Measurements from ENCODE around the gene TSHZ2. TPM values are rescaled to one million over a fixed set of nuclear protein-coding genes. Genes with fewer than 3 reads are reported as not detected.

Gene TSHZ2
- total RNA-seq, 3 donors from 2014 or later = 31.7 to 106 (median 59.6) TPM

DNA sequence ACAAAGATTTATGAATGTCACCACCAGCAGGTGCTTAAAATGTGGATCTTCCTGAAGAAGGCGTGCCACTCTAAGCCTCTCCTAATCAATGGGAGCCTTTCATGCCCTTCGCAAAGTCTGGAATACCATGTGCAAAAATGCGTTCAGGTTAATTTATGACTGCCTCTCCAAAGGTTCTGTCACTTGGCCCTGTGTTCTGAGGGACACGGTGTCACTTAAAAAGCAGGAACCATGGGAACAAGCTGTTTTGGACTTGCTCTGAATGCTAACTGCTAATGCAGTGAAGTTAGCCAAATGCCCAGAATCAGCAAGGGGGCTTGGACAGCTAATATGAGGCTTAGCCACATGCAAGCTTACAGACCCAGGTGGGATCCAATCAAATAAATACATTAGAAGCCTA, 250.3 kb downstream of the TSHZ2 start:
- H3K4me3 ChIP-seq = no peak overlapping the region
- no peaks in the 10 kb centered on the region for H3K36me3 ChIP-seq
- intact Hi-C loops (cut with DNase I; ENCODE audit: low total_unique reads) = no loop called here
- H3K4me1 ChIP-seq = no peaks in the 10 kb centered on the region
- H3K9me3 ChIP-seq = no peaks in the 10 kb centered on the region
- TF ChIP-seq, protein P1, sequence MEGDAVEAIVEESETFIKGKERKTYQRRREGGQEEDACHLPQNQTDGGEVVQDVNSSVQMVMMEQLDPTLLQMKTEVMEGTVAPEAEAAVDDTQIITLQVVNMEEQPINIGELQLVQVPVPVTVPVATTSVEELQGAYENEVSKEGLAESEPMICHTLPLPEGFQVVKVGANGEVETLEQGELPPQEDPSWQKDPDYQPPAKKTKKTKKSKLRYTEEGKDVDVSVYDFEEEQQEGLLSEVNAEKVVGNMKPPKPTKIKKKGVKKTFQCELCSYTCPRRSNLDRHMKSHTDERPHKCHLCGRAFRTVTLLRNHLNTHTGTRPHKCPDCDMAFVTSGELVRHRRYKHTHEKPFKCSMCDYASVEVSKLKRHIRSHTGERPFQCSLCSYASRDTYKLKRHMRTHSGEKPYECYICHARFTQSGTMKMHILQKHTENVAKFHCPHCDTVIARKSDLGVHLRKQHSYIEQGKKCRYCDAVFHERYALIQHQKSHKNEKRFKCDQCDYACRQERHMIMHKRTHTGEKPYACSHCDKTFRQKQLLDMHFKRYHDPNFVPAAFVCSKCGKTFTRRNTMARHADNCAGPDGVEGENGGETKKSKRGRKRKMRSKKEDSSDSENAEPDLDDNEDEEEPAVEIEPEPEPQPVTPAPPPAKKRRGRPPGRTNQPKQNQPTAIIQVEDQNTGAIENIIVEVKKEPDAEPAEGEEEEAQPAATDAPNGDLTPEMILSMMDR (IDR thresholded peaks at IDR 0.05) = no peak
- TF ChIP-seq POLR2AphosphoS5 (IDR thresholded peaks at IDR 0.05) (no peak), POLR2A (IDR thresholded peaks at IDR 0.05) (no peak)
- H3K27me3 ChIP-seq = no peaks in the 10 kb centered on the region
- DNase-seq (ENCODE audit: low spot score in 2 of 2) = no peak
- no peak overlapping the region for H3K27ac ChIP-seq

DNA sequence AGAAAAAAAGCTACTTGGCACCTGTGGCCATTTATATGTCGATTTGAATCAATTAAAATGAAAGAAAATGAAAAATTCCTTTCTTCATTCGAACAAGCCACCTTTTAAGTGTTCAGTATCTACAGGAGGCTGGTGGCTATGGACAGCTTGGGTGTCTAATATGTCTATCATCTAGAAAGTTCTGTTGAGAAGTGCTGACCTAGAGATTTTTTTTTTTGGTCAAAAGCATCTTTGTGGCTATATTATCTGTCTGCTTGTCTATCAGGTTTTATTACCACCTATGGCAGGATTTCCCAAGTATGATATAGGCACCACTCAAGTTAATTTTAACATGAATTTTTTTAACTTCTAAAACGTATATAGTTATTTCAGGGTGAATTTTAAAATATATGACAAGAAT, 250.8 kb downstream of the TSHZ2 start:
- Histone ChIP-seq H3K36me3 (no peaks in the 10 kb centered on the region), H3K27me3 (no peaks in the 10 kb centered on the region), H3K4me1 (no peaks in the 10 kb centered on the region), H3K27ac (no peak overlapping the region), H3K4me3 (no peak overlapping the region), H3K9me3 (no peaks in the 10 kb centered on the region)
- no peak for DNase-seq (ENCODE audit: low spot score in 2 of 2)
- TF ChIP-seq, protein P1 (IDR thresholded peaks at IDR 0.05) = no peak
- TF ChIP-seq POLR2A (IDR thresholded peaks at IDR 0.05) (no peak), POLR2AphosphoS5 (IDR thresholded peaks at IDR 0.05) (no peak)
- intact Hi-C loops (cut with DNase I; ENCODE audit: low total_unique reads) = no loop called here

DNA sequence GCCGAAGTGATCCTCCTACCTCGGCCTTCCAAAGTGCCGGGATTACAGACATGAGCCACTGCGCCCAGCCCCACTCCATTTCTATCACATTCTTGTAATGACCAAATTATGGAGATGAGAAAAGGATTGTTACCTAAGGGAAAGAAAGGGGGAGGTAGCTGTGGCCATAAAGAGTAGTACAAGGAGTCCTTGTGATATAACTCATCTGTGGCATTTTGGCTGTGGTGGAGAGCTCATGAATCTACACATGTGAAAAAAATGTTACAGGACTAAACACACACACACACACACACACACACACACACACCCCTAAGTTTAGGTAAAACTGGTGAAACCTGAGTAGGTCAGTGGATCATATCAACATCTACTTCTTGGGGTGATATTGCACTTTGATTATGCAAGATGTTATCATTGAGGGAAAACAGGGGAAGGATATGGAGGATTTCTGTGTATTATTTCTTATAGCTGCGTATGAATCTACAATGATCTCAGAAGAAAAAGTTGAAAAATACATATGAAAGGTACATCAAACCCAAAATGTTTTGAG, 251.5 kb downstream of the TSHZ2 start:
- no peak overlapping the region for H3K4me3 ChIP-seq
- intact Hi-C loops (cut with DNase I; ENCODE audit: low total_unique reads) = no loop called here
- no peak overlapping the region for H3K27ac ChIP-seq
- no peaks in the 10 kb centered on the region for H3K27me3 ChIP-seq
- TF ChIP-seq, protein P1 (IDR thresholded peaks at IDR 0.05) = no peak
- TF ChIP-seq POLR2A (IDR thresholded peaks at IDR 0.05) (no peak), POLR2AphosphoS5 (IDR thresholded peaks at IDR 0.05) (no peak)
- no peaks in the 10 kb centered on the region for H3K4me1 ChIP-seq
- no peaks in the 10 kb centered on the region for H3K9me3 ChIP-seq
- no peaks in the 10 kb centered on the region for H3K36me3 ChIP-seq
- DNase-seq (ENCODE audit: low spot score in 2 of 2) = no peak

DNA sequence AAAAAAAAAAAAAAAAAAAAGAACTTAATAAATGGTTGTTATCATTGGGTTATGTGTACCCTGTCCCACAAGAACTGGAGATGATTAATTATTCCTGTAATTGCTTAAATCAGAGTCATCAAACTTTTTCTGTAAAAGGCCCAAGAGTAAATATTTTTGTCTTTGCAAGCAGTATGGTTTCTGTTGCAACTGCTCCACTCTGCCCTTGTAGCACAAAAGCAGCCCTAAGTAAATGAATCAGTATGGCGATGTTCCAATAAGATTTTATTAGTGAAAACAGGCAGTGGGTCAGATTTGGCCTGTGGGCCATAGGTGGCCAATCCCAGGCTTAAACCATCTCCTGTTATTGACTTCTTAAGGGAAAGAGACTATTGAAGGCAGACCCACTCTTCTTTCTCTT, 252.7 kb downstream of the TSHZ2 start:
- Histone ChIP-seq H3K4me1 (no peaks in the 10 kb centered on the region), H3K4me3 (no peak overlapping the region), H3K27me3 (no peaks in the 10 kb centered on the region), H3K36me3 (no peaks in the 10 kb centered on the region), H3K9me3 (no peaks in the 10 kb centered on the region), H3K27ac (no peak overlapping the region)
- DNase-seq (ENCODE audit: low spot score in 2 of 2) = no peak
- TF ChIP-seq, protein P1 (IDR thresholded peaks at IDR 0.05) = no peak
- no peak for TF ChIP-seq POLR2AphosphoS5 (IDR thresholded peaks at IDR 0.05)
- TF ChIP-seq POLR2A (IDR thresholded peaks at IDR 0.05) = no peak
- intact Hi-C loops (cut with DNase I; ENCODE audit: low total_unique reads) = no loop called here

DNA sequence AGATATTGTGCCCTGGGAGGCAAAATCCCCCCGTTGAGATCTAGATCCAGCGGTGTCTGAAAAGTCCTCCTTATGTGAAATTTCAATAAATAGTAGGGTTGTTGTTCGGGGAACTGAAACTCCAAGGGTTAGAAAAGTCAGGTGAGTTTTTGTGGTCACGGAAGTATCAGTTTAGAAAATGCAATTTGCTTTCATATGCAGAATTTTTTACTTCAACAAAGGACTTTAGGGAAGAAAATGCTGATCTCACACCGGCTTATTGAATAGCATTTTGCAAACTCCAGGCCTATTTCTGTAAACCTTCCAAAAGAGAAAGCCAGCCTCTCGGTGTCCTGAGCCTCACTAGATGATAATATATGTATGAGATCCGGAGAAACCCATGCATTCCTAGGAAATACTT, 254.7 kb downstream of the TSHZ2 start:
- H3K27me3 ChIP-seq = no peaks in the 10 kb centered on the region
- no peak overlapping the region for H3K27ac ChIP-seq
- no peak overlapping the region for H3K4me3 ChIP-seq
- intact Hi-C loops (cut with DNase I; ENCODE audit: low total_unique reads) = no loop called here
- H3K9me3 ChIP-seq = no peaks in the 10 kb centered on the region
- TF ChIP-seq, protein P1 (IDR thresholded peaks at IDR 0.05) = no peak
- TF ChIP-seq POLR2A (IDR thresholded peaks at IDR 0.05) (no peak), POLR2AphosphoS5 (IDR thresholded peaks at IDR 0.05) (no peak)
- no peaks in the 10 kb centered on the region for H3K36me3 ChIP-seq
- no peak for DNase-seq (ENCODE audit: low spot score in 2 of 2)
- H3K4me1 ChIP-seq = no peaks in the 10 kb centered on the region

Data from breast epithelium (tissue), 4 donors.